ENCODE measurements around the gene MYL7.
"Not testable (repeated sequence)": the region's sequence is repeated elsewhere in the genome, so short reads cannot be mapped to it uniquely, and the experiment has no call there.

The MYL7 gene, protein sequence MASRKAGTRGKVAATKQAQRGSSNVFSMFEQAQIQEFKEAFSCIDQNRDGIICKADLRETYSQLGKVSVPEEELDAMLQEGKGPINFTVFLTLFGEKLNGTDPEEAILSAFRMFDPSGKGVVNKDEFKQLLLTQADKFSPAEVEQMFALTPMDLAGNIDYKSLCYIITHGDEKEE

DNA sequence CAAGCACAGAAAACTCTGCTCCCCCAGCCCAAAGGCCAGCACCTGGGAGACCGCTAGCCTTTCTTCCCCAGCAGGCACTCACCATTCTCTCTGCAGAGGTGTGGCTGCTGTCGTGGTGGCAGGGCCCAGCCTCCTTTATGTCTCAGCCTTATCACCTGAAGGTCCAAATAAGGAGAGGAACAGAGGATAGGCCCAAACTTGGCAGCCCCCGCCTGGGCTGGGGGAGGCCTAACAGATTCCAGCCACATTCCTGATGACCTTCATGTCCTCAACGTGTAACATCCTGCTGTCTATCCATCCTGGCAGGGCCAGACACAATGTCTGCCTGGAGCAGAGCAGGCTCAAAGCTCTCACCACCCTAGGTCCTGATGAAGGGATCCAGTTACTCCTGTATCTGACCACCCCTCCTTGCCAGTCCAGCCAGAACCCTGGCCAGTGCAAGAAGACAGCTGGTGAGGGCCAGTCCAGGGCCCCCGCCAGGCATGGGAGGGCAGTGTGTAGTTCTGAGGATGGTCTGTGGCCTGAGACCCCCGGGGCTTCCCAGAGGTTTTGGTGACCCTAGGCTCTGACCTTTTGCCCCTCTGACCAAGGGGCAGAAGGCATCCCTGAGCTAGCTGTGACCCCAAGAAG lies at the start of gene MYL7:
MYL7 (minus strand) TSS at position 112 of the 630 bp plus-strand sequence; CDS start at position 85, 27 bp downstream.
- DNase-seq (ENCODE audit: low read depth): no peak

DNA sequence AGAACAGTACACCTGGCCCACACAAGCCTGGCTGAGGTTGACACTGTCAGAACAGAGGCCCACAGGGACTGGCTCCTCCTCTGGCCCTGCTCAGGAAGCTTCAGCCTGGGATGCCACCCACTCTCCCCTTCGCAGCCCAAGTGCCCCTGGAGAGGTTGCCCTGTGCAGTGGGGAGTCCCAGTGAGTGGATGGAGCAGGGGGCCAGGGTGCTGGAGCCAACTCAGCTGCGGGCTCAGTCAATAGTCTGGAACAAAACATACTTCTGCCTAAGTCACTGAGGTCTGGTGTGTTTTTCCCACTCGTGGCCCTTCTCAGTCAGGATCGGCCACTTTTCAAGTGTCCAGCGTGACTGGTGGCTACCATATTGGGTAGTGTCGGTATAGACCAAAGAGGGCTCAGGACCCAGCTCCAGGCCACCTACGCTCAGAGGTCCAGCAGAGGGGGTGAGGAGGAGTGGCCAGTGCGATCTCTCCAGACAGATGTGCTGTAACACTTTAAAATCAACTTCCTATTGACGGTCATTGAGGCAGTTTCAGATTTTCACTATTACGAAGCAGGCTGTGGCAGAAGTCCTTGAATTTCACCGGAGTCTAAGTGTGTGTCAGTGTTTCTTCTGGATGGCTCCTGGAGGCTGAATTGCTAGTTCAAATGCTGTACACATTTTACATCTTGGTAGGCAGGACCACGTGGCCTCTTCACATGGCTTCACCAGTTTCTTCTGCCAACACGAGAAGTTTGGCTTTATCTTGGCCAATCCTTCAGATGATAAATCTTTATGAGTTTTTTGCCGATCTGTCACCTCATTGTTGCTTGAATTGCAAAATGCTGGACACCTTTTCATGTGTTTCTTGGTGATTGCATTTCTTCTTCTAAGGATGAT lies 49.1 kb upstream of the MYL7 start:
- DNase-seq (ENCODE audit: low read depth): no peak

DNA sequence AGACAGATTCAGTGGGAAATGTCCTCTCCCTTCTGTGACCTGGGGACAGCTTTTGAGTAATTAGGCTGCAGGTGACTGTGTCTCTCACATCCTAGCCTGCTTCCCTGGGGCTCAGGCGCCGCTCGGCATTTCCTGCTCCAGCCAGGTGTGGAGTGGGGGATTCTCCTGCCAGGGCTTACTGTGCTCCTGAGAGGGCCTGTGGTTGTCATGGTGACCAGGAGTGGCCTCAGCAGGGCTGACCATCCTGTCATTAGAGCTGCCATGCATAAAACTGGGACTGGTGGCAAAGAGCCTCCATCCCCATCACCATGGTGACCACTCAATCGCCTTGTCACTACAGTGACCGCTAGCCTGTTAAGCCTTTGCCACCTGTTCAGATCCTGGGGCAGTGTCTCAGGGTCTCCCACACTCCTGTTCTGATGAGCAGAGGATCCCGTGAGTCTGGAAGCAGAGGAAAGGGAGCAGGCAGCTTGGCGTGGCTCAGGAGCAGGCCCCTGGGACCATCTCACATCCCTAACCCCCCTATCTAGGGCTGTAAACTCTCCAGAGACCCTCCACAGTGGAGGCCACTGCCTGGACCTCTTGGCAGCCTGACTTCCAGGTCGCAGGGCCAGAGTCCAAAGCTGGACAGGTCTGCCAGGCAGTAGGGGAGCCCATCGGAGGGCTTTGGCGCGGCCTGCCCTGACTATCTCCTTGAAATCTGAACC lies 48.3 kb upstream of the MYL7 start, which contains the start of gene GCK:
GCK (minus strand) TSS at position 154 of the 707 bp plus-strand sequence. CDS start 486 bp downstream, outside the sequence.
- no peak for DNase-seq (ENCODE audit: low read depth)

DNA sequence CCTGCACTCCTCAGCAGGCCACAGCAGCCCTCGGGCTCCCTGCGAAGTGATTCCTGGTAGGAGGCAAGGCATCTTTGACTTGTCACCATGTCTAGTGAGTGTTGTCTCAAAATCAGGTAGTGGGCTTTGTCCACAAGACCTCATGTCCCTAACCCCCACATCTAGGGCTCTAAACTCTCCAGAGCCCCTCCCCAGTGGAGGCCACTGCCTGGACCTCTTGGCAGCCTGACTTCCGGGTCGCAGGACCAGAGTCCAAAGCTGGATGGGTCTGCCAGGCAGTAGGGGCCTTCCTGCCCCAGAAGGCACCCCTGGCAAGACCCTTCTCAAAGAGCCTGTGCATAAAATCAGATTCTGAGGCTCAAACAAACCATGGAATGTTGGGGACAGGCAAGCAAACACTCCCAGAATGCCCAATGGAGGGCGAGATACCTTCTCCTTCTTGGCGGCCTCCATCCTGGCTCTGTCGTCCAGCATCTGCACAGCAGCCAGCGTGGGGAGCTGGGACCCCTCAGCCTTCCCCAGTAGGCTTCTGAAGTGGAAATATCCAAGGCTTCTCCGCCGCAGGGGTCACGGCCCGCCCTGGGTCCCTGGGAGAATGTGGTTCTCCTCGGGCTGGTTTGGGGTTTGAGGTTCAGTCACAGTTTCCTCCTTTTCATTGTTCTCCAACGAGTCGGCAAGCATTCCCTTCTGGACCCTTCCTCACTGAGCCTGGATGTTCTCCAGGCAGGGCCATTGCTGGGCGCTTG lies 47.5 kb upstream of the MYL7 start:
- no peak for DNase-seq (ENCODE audit: low read depth)

DNA sequence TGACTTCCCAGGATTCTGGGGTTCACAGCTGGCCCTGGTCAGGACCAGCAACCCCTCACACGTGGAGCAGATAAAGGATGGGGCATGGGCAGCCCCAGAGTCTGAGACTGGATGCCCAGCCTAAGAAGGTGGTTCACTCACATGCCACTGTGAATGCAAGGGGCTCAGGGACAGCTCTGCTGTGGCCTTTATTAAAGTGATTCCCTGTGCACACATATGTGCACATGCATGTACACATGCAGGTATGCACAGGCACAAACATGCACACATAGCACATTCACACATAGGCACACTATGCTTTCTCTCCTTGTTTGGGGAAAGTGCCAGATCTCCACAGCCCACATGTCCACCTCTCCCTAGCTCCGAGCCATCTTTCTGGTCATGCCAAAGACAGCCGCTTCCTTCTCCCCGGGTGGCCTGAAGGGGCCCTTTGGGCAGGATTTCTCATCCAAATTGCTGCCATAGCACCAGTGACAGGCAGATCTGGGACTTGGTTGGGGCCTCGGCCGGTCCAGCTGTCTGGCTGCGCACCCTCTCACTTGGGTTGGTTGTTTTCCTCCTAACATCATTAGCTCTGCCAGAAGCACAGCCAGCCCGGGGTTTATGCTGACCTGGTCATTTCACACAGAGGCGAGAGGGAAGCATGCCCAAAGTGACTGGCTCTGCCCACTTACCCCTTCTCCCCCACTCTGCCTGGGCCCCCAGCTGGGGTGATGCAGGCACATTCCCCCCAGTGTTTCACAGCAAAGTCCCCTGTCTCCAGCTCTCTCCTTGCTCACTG lies 46.7 kb upstream of the MYL7 start:
- DNase-seq (ENCODE audit: low read depth): no peak

DNA sequence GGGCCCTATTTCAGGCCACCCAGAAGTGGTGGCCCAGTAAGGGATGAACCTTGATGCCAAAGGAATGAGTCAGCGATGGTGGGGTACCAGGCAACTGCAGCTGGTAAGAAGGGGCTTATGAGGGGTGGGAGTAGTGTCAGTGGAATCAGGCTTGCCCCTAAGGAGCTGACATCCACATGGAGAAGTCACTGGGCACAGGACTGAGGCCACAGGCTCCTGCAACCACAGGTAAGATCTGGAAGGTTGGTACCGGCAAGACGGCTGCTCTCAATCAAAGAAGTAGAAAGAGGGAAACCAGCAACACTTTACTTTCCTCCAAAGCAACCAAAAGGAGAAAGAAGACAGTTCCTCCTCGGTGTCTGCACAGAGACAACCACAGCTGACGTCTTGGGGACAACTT lies 45.6 kb upstream of the MYL7 start:
- DNase-seq (ENCODE audit: low read depth): no peak

DNA sequence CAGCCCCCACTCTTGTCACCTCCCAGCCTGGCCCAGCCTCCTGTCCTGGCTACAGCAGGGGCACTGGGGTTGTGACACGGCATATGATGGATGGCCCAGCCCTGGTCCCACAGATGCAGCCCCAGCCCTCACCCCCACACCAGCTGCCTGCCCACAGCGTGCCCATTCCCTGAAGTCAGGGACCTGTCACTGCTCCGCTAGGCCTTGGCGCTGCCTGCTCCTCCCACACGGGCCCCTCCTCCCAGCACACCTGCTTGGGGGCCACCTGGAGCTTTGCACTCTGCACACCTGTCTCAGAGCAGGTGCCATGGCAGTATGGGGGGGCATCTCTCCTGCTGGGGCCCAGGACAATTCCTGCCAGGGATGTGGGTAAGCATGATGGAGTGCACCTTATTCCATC lies 44.6 kb upstream of the MYL7 start:
- DNase-seq (ENCODE audit: low read depth): no peak

DNA sequence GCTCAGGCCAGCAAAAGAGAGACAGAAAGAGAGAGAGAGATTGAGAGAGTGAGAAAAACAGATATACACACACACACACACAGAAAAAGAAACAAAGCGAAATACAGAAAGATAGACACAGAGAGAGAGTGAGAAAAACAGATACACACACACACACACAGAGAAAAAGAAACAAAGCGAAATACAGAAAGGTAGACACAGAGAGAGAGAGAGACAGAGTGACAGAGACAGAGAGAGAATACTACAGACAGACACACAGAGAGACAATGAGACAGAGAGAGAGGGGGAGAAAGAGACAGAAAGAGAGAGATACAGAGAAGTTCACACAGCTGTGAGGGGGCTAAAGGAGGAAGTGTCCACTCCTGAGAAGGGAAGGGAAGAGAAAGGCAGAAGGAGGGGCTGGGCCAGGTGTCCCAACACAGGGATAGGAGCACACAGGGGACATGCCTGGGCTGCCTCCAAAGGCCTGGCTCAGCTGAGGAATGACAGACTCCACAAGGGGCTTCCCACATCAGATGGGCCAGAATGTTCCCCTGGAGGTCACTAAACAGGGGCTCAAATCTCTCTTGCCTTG lies 43.8 kb upstream of the MYL7 start:
- no peak for DNase-seq (ENCODE audit: low read depth)

DNA sequence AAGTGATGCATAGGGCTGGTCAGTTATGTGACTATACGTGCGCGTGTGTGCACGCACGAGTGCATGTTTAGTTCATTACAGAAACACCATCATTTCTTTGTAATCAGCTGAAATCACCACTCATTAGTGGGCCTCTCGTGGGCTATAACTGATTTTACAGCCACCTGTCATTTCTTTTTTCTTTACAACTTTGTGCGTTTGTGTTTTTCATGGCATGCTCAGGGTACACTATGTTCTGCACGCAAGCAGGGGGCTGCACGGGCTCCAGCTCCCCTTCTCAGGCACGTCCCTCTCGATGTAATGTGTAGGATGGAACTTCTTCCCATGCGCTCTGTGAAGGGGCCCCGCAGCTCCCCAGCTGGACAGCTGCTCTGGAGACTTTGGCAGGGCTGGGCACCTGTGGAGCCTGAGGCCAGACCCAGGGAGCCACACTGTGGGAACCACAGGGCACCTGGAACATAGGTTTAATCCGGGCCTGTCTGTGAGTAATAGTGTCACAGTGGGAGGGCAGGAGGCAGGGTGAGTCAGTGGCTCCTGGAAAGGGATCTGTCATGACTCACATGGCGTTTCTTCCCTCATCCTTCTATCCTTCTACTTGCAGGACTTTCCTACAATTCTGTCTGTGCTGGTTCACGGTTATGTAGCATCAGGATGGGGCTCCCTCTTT lies 43.2 kb upstream of the MYL7 start:
- DNase-seq (ENCODE audit: low read depth): peak; percentile 77

DNA sequence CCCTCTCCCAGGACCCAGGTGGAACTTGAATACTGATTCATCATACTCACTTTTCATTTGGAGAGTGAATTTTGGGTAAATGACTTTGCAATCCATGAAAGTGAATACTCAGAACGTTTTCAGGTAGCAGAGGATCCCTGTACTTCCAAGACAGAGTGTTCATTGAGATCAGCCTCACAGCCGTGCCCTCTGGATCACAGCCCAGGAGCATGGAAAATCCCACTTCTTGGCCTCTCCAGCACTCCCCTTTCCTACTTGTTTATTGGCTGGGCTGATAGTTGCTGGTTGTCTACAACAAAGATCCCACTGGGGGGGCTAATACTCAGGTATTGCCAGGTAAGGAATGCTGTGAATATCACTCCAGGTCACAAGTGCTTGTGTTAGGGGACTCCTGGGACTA lies 42.3 kb upstream of the MYL7 start:
- no peak for DNase-seq (ENCODE audit: low read depth)

DNA sequence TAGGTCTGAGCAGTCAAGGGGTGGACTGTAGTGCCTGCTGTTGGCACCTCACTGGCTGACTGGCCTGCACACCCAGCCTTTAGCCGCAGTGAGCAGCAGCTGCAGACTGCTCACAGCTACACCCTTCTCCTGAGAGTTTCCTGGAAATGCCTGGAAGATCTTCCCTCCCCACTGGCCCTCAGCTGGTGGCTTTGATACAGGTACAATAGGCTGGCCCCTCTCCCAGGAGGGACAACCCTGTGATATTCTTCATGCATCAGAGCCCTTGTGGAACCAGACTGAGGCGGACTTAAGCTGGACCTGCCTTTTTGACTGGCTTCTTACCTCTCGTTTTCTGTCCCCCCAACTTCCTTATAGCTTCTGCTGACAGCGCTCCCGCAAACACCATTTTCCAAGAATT lies 41.7 kb upstream of the MYL7 start:
- DNase-seq (ENCODE audit: low read depth): no peak

DNA sequence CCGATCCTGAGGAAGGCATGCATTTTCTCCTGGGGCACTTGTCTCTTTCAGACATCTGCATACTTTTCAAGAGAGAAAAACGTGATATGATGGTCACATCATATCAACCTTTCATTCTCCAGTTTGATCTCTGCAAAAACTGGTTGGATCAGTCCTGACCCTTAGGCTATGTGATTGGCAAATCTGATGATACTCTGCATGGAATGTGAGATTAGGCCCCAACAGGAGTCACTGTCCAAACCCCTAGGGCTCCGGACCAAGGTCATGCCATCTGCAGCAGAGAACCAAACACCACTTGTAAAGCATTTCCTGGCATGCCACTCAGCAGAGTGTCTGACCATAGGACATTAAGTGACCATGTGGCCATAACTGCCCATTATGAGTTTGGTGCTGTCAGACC lies 39.5 kb upstream of the MYL7 start:
- no peak for DNase-seq (ENCODE audit: low read depth)

DNA sequence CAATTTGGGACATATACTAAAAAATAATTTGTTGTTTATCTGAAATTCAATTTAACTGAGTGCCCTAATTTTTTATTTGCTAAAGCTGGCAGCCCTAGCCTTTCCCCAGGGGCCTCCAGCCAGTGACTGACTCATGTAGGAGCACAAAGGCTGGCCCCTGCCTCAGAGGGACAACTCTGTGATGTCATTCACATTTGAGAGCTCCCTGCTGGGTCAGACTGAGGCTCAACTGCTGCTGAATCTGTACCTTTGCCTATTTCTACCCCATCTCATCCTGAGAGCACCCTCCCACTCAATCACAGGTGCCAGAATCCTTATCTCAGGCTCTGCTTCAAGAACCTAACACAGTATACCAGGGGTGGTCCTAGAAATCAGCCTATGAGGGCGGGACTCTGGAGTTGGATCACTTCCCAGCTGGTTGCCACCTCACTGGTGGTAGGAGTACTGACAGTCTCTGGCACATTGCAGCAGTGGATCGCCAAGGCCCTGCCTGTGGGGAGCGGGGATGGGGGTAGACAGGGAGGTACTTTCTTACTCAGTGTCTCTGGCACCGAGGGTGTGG lies 36.5 kb upstream of the MYL7 start:
- no peak for DNase-seq (ENCODE audit: low read depth)

DNA sequence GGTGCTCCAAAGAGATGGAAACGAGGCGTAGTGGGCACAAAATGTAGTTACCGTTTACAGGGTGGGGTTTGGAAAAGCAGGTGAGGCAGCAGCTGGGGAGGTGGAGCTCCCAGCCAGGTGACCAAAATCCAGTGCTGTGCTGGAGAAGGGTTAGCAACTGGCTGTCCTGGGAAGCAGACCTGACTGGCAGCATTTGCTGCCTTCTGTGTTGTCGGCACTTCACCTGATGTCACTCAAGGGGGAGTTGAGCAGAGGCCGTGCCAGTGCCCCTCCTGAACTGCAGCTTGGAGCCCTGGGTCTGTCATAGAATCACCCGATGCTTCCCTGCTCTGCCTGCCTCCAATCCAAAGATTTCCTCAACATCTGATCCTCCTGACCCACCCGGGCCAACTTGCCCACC lies 35.4 kb upstream of the MYL7 start:
- no peak for DNase-seq (ENCODE audit: low read depth)

DNA sequence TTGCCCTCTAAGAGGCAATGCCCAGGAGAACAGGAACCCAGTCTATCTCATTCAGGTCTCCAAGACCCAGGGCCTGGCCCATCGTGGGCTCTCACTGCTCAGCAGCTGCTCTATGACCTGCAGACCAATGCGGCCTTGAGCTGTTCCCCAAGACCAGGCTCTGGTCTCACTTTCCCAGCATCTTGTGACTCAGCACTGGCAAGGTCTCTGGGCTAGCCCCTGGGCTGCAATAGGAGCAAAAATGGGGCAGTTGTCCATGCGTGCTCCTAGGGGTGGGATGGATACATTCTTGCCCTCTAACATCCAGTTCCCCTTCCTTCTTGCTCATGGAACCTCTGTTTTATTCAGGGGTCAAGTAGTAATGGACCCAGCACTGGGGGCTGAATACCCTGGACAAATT lies 34.6 kb upstream of the MYL7 start:
- DNase-seq (ENCODE audit: low read depth): no peak

DNA sequence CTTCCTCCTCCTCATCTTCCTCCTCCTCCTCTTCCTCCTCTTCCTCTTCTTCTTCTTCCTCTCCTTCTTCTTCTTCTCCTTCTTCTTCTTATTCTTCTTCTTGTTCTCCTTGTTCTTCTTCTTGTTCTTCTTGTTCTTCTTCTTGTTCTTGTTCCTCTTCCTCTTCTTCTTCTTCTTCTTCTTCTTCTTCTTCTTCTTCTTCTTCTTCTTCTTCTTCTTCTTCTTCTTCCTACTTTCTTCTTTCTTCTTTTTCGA lies 33.5 kb upstream of the MYL7 start:
- DNase-seq (ENCODE audit: low read depth): not testable (repeated sequence)

DNA sequence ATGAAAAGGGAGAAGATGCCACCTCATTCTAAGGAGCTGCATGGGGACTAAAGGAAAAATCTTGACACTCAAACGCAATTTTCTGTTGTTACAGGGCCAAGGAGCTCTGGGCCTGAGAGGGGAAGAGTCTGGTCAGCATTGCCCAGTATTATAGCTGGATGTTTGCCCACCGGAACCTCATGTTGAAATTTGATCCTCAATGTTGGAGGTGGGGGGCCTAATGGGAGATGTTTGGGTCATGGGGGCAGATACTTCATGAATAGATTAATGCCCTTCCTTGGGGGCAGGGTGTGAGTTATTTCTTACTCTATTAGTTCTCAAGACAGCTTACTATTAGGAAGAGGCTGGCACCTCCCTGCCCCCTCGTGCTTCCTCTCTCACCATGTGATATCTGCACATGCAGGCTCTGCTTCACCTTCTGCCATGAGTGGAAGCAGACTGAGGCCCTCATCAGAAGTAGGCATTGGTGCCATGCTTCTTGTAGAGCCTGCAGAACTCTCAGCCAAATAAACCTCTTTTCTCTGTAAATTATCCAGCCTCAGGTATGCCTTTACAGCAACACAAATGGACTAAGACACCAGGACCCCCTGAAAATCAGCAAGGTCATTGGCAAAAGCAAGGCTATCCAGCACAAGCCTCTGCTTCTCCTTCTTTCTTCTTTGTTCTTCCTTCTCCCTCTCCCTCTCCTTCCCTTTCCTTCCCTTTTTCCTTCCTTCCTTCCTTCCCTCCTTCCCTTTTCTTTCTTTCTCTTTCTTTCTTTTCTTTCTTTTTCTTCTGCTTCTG lies 33.0 kb upstream of the MYL7 start:
- no peak for DNase-seq (ENCODE audit: low read depth)

DNA sequence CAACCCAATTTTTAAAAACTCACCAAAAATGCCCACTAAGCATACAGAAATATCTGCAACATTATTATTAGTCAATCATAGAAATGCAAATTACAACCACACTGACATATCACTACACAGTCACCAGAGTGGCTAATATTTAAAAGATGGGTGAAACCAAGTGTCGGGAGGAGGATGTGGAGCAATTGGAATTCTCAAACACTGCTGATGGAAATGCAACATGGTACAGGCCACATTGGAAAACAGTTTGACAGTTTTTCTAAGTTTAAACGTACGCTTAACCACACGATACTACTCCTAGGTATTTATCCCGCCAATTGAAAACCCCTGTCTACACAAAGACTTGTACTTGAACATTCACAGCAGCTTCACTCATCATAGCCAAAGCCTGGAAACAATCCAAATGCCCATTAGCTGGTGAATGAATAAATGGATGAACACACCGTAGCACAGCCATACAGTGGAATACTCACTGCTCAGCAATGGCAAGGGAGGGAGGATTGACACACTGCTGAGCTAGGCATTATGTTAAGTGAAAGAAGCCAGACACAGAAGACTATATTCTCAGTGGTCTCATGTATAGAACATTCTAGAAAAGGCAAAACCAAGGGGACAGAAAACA lies 31.8 kb upstream of the MYL7 start:
- DNase-seq (ENCODE audit: low read depth): no peak

DNA sequence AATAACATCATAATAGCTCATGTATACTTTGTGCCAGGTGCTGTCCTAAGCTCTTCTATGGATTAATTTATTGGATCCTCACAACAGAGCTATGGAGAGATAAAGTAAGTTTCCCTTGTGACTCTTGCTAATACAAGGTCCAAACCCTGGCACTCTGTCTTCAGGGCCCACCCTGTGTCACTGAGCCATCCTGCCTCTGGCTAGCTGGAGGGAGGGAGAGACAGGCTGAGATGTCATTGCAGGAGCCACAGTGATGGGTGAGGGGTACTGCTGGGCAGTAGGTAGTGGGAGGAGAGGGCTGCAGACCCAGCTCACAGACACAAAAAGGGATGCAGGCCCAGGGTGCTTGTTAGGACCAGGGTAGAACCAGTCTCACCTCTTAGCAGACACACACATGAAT lies 31.2 kb upstream of the MYL7 start:
- DNase-seq (ENCODE audit: low read depth): no peak

Data from HS-5 (cell line).